Right forelimb (tissue), 1 donor: ENCODE results near the gene GRIK1.
A peak's percentile ranks its signal among the peaks of the same experiment; 100 is the strongest.

Experiments used
- DNase-seq: peaks from one replicate; pipeline ENCODE4 v3.0.0-alpha.2; 2018

GRIK1 gene

GRCh38 chr21:29771491-29772066 lies 168.2 kb downstream of the GRIK1 start:
- no peak for DNase-seq

DNA sequence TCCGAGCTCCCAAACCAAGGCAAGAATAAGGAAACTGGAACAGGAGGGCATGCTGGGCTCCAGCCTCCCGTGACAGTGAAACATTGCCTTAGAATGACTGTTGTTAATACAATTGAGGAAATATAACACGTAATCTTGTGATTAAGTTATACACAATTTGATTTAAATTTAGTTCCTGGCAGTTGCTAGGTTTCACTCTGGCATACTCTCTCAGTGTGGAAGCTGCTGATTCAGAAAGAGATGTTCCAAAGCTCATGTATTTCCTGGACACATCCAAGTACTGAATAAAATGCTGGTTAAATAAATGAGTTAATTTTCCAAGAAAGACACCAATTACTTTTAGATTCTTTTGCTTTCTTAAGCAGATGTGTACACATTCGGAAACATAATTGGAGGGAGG lies 176.1 kb downstream of the GRIK1 start:
- no peak for DNase-seq

DNA sequence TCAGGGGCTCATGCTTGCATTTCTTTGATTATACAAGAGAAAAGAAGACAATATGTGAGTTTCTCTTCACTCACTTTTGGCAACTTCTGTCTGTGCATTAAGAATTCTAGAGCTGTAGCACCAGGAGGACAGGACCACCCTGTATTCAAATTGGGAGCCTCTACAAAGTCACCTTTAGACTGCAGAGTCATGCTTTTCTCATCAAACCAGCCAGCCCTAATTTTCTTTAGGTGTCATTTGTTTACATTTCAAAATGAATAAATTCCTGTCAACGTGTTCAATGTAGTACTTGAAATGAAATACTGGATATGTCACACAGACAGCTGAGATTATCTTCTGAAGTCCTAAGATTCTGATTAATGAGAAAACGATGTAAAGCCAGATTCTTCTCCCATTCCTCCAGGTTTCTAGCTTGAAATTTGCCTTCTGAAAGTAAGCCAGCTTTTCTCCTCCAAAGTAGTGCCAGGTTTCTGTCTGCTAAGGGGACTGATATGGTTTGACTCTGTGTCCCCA lies 177.2 kb downstream of the GRIK1 start:
- DNase-seq = no peak

GRCh38 chr21:29753216-29753615 lies 186.6 kb downstream of the GRIK1 start:
- DNase-seq = no peak

- no peak for DNase-seq
These were observed 188.2 kb downstream of the GRIK1 start for GRCh38 chr21:29751473-29752185.

DNA sequence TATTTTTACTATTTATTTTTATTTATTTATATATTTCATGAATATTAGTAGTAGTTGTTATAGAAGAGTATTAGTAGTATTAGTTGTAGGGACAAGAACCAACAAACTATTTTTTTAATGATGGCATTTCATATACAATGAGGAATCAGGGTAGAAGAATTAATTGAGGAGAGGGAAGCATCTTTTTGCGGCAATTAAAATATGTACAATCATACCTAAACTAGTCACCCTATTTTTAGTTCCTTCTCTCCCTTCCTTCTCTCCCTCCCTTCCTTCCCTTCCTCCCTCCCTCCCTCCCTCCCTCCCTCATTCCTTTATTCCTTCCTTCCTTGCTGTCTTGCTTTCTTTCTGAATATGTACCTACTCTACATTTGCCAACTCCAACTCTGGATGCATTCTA lies 189.8 kb downstream of the GRIK1 start:
- no peak for DNase-seq

- no peak for DNase-seq
These were observed 190.6 kb downstream of the GRIK1 start for GRCh38 chr21:29749223-29749622.

GRCh38 chr21:29748391-29749167 lies 191.2 kb downstream of the GRIK1 start:
- DNase-seq = no peak

- DNase-seq = no peak
These were observed 198.0 kb downstream of the GRIK1 start for GRCh38 chr21:29741761-29742160.

DNA sequence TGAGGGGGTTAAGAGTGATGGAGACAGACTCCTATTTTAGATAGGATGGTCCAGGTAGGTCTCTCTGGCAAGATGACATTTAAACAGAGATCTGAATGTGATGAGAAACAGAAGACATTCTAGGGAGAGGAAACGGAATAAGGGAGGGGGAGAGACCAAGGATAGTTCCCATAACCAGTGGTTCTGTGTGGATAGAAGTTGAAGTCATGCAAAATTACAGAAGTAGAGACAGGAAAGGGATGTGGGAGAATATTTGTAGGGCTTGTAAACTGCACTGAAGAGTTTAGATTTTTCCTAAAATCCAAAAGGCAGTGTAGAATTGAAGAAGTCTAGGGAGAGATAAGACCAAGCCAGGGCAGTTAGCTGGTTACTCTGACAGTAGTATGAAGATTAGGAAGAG lies 200.6 kb downstream of the GRIK1 start:
- no peak for DNase-seq

DNA sequence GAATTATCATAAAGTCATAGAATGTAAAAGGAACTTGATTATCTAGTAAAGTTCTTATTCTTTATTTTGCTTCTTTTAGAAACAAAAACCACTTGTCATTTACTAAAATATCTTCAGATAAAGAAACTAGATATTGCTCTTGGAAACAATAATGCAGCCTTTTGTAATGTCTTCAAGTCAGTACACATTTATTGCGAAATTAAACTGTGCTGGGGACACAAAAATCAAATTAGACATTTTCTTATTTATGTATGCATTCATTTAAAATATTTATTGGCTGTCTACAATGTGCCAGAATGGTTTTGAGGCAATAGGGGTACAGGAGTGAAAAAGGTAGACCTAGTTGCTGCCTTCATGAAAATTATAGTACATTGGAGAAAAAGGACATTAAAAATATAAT lies 201.1 kb downstream of the GRIK1 start:
- DNase-seq = no peak

DNA sequence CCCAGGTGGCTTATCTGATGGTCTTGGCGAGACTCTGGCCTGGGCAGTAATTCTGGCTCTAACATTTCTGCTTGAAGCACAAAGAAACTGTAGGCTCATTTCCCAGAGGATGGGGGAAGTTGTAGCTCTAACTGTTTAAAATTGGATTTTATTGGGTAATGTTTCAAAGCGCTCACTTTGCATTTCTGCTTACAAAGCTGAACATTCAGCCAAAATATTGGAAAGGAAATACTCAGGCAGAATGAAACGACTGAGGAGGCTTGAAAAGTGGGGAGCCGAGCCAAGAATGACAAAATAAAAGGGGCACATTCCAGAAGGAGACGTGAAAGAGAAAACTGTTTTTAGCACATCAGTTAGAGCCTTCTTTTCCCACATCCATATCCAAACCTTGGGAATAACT lies 202.6 kb downstream of the GRIK1 start:
- peak; percentile 54 for DNase-seq

DNA sequence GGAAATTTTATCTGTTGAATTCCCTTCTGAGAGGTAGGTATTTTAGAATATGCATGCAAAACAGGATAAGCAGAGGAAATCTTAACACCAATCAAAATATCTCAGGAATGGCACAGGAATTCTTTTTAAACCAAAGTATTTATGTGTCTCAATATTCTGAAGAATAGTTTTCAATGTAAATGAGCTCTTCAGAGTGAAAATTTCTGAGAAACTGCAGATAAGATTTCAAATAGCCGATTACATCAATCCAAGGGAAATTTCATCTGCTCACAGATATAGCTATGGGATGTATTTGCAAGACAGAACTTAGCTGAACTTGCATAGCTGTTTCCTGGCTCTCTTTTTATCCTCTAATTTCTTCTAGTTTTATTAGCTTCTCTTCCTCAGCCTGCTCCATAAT lies 209.5 kb downstream of the GRIK1 start:
- DNase-seq = no peak

GRCh38 chr21:29726044-29726443 lies 213.8 kb downstream of the GRIK1 start:
- no peak for DNase-seq

DNA sequence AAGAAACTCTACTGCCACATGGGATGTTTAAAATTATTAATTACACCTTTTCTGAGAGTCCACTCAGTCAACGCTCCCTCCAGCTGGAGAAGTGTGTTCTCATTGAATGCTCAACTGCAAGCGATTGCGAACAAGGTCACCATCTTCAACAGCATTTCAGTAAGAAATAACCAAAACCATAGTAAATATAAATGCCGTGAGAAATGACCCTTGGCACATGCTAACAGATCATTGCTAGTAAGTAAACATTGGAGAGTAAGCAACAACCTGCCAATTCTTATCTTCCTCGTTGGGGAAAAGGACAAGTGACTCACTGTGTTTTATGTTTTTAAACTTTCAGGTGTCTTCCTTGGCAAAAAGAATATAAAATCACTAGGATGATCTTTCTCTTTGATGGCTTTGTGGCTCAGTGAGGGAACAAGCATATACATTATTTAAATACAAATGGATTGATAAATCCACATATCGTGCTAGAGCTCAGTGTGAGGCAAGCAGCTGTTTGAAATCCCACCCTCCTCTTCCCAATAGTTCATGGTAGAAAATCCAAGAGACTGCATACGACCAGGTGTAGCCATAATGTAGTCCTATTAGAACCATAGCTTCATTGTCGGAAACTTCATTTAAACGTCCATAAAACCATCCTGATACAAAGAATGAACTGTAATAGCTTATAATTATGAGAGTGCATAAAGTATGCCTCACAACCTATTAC lies 214.6 kb downstream of the GRIK1 start:
- DNase-seq = no peak

GRCh38 chr21:29721964-29722363 lies 217.8 kb downstream of the GRIK1 start:
- no peak for DNase-seq

- no peak for DNase-seq
These were observed 218.6 kb downstream of the GRIK1 start for GRCh38 chr21:29721221-29721620.

- no peak for DNase-seq
These were observed 220.3 kb downstream of the GRIK1 start for GRCh38 chr21:29719521-29719920.

- DNase-seq = no peak
These were observed 221.5 kb downstream of the GRIK1 start for GRCh38 chr21:29718081-29718815.

DNA sequence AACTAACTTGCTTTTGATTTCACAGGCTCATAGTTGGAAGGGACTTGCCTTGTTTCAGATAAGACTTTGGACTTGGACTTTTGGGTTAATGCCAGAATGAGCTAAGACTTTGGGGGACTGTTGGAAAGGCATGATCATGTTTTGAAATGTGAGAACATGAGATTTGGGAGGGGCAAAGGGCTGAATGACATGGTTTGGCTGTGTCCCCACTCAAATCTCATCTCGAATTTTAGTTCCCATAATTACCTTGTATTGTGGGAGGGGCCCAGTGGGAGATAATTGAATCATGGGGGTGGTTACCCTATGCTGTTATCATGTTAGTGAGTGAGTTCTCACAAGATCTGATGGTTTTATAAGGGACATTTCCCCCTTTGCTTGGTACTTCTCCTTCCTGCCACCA lies 222.1 kb downstream of the GRIK1 start:
- no peak for DNase-seq

DNA sequence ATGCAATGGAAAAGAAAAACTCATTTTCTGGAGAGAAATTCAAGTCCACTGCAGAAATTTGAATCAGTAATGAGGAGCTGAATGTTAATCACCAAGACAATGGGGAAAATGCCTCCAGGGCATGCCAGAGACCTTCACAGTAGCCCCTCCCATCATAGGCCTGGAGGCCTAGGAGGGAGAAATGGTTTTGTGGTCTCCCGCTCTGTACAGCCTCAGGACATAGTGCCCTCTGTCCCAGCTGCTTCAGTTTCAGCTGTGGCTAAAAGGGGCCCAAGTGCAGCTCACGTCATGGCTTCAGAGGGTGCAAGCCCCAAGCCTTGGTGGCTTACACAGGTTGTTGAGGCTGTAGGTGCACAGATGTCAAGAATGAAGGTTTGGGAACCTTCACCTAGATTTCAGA lies 223.0 kb downstream of the GRIK1 start:
- DNase-seq = no peak

- DNase-seq = no peak
These were observed 224.7 kb downstream of the GRIK1 start for GRCh38 chr21:29715089-29715488.

DNA sequence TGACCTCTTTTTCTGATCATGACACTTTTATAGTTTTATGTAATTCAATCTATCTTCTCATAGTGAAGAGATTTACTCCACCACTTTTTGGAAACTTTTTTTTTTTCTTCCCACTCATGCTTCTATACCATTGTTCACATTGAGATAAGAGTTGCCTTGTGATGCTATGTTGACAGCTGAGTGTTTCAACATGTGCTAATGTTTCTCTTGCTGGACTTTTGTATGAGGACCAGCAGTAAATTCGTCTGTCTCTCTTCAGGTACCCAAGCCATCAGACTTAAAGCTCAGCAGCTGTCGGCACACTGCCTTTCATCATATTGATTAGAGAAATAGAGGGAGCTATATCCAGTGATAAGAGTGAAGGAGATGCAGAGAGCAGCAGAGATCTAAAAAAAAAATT lies 227.0 kb downstream of the GRIK1 start:
- no peak for DNase-seq
